Measurements from ENCODE around the gene PFN3. TPM values are rescaled to one million over a fixed set of nuclear protein-coding genes. Genes with fewer than 3 reads are reported as not detected.

The PFN3 gene
- polyA plus RNA-seq, 1 donor (not counting 4 experiments of a cell fraction or from before 2014, with no cell fraction given) = not detected

- Histone ChIP-seq H4K20me1 (ENCODE audit: control insufficient read depth, extremely low read depth, insufficient read depth, low read length) (no peaks in the 10 kb centered on the region), H3K4me3 (ENCODE audit: control insufficient read depth in 2 of 3, extremely low read depth in 1 of 3, insufficient read depth in 2 of 3, low read depth in 1 of 3, low read length in 3 of 3) (no peak overlapping the region), H2AFZ (ENCODE audit: control insufficient read depth, low read length) (no peak overlapping the region), H3K4me1 (ENCODE audit: control insufficient read depth, extremely low read depth, insufficient read depth, low read length) (peaks cover 57% of the 10 kb centered on the region), H3K27me3 (ENCODE audit: control insufficient read depth, extremely low read depth, insufficient read depth, low read length) (no peaks in the 10 kb centered on the region), H3K4me2 (ENCODE audit: control insufficient read depth, extremely low read depth, insufficient read depth, low read depth, low read length) (no peak overlapping the region), H3K9me3 (ENCODE audit: control insufficient read depth, low read depth, low read length) (no peaks in the 10 kb centered on the region), H3K9ac (ENCODE audit: control insufficient read depth, extremely low read depth, insufficient read depth, low read length) (peak overlapping the region; percentile 47), H3K79me2 (ENCODE audit: control insufficient read depth, insufficient read depth, low read length) (peaks cover 5% of the 10 kb centered on the region), H3K36me3 (ENCODE audit: control insufficient read depth in 2 of 2, extremely low read depth in 1 of 2, insufficient read depth in 2 of 2, low read length in 2 of 2) (peaks cover 23 to 61% of the 10 kb centered on the region in 2 experiments), H3K9me1 (ENCODE audit: control insufficient read depth, extremely low read depth, insufficient read depth, low read length) (no peaks in the 10 kb centered on the region), H3K27ac (ENCODE audit: control insufficient read depth, insufficient read depth, low read length) (peak overlapping the region; percentile 54)
- dilution Hi-C loops (cut with MboI; ENCODE audit: extremely low pct_ligation_motif_present, low sequenced_read_pairs) = no loop called here
- TF ChIP-seq CTCF (optimal IDR thresholded peaks at IDR 0.05 in 1 of 3, IDR thresholded peaks at IDR 0.05 in 1 of 3, conservative IDR thresholded peaks at IDR 0.05 in 1 of 3; ENCODE audit: extremely low read depth in 1 of 3, insufficient read depth in 2 of 3, low read length in 3 of 3) (no peak), EZH2 (IDR thresholded peaks at IDR 0.05; ENCODE audit: low read length) (no peak)
- DNase-seq (ENCODE audit: low read depth, low spot score) (no peak), FAIRE-seq (no peak)
Measured at GRCh38 chr5:177434437-177434836, 34.0 kb upstream of the PFN3 start.

- Histone ChIP-seq H3K27ac (ENCODE audit: control insufficient read depth, insufficient read depth, low read length) (peak overlapping the region; percentile 54), H3K4me2 (ENCODE audit: control insufficient read depth, extremely low read depth, insufficient read depth, low read depth, low read length) (no peak overlapping the region), H3K9ac (ENCODE audit: control insufficient read depth, extremely low read depth, insufficient read depth, low read length) (peak overlapping the region; percentile 47), H3K4me1 (ENCODE audit: control insufficient read depth, extremely low read depth, insufficient read depth, low read length) (peaks cover 62% of the 10 kb centered on the region), H4K20me1 (ENCODE audit: control insufficient read depth, extremely low read depth, insufficient read depth, low read length) (no peaks in the 10 kb centered on the region), H2AFZ (ENCODE audit: control insufficient read depth, low read length) (no peak overlapping the region), H3K9me3 (ENCODE audit: control insufficient read depth, low read depth, low read length) (no peaks in the 10 kb centered on the region), H3K79me2 (ENCODE audit: control insufficient read depth, insufficient read depth, low read length) (peaks cover 12% of the 10 kb centered on the region), H3K36me3 (ENCODE audit: control insufficient read depth in 2 of 2, extremely low read depth in 1 of 2, insufficient read depth in 2 of 2, low read length in 2 of 2) (peaks cover 23 to 58% of the 10 kb centered on the region in 2 experiments), H3K27me3 (ENCODE audit: control insufficient read depth, extremely low read depth, insufficient read depth, low read length) (no peaks in the 10 kb centered on the region), H3K9me1 (ENCODE audit: control insufficient read depth, extremely low read depth, insufficient read depth, low read length) (no peaks in the 10 kb centered on the region), H3K4me3 (ENCODE audit: control insufficient read depth in 2 of 3, extremely low read depth in 1 of 3, insufficient read depth in 2 of 3, low read depth in 1 of 3, low read length in 3 of 3) (no peak overlapping the region)
- no peak for FAIRE-seq
- DNase-seq (ENCODE audit: low read depth, low spot score) = no peak
- TF ChIP-seq EZH2 (IDR thresholded peaks at IDR 0.05; ENCODE audit: low read length) (no peak), CTCF (optimal IDR thresholded peaks at IDR 0.05 in 1 of 3, IDR thresholded peaks at IDR 0.05 in 1 of 3, conservative IDR thresholded peaks at IDR 0.05 in 1 of 3; ENCODE audit: extremely low read depth in 1 of 3, insufficient read depth in 2 of 3, low read length in 3 of 3) (no peak)
- dilution Hi-C loops (cut with MboI; ENCODE audit: extremely low pct_ligation_motif_present, low sequenced_read_pairs) = no loop called here
Measured at GRCh38 chr5:177433658-177434217, 33.3 kb upstream of the PFN3 start.

Data from keratinocyte (primary cell).